ENCODE measurements around the gene CISD2. TPM values are rescaled to one million over a fixed set of nuclear protein-coding genes. Genes with fewer than 3 reads are reported as not detected.
"Not testable (repeated sequence)": the region's sequence is repeated elsewhere in the genome, so short reads cannot be mapped to it uniquely, and the experiment has no call there.

CISD2 gene
- polyA plus RNA-seq, 1 donor = 22.3 TPM

- no peak for DNase-seq (ENCODE audit: low read depth)
These were observed 50.1 kb downstream of the CISD2 start for GRCh38 chr4:102918859-102919258.

GRCh38 chr4:102919697-102920096 is 50.9 kb downstream of the CISD2 start:
- not testable (repeated sequence) for DNase-seq (ENCODE audit: low read depth)

- DNase-seq (ENCODE audit: low read depth) = no peak
These were observed 66.9 kb downstream of the CISD2 start for GRCh38 chr4:102935716-102936115.

GRCh38 chr4:102938063-102938462 is 69.3 kb downstream of the CISD2 start:
- not testable (repeated sequence) for DNase-seq (ENCODE audit: low read depth)

Other genes with a start within 250 kb of the CISD2 start
- 9.4 TPM for gene MANBA, start 108.0 kb upstream of the CISD2 start, polyA plus RNA-seq (ENCODE audit: insufficient read length)
- 267 TPM for gene UBE2D3, start 41.4 kb upstream of the CISD2 start, polyA plus RNA-seq (ENCODE audit: insufficient read length)
- 1.5 TPM for gene SLC9B1, start 150.7 kb downstream of the CISD2 start, polyA plus RNA-seq (ENCODE audit: insufficient read length)
- 11.8 TPM for gene SLC9B2, start 207.8 kb downstream of the CISD2 start, polyA plus RNA-seq (ENCODE audit: insufficient read length)
- gene BDH2, start 230.8 kb downstream of the CISD2 start, polyA plus RNA-seq (ENCODE audit: insufficient read length) = 38.0 TPM

Measured in forelimb muscle (tissue), 1 donor.